Prostate gland (tissue), 2 donors: Measurements from ENCODE around the gene PLPPR1.

Experiments used
- CTCF ChIP-seq, 4 experiments: fragments of 200-600 bp in 2 of 4; fragments of 450-650 bp in 2 of 4; sonication (generic) in 2 of 4; IDR thresholded peaks; 1 replicate in 3 of 4; 2 replicates in 1 of 4; pipeline ENCODE4 v1.5.1; 2016 to 2019; ENCODE audit warnings: antibody characterized with exemption in 4 of 4, mild to moderate bottlenecking in 2 of 4, moderate library complexity in 2 of 4
- POLR2A ChIP-seq: fragments of 450-650 bp; IDR thresholded peaks from one replicate; pipeline ENCODE4 v1.6.1; 2016; ENCODE audit warnings: antibody characterized with exemption, mild to moderate bottlenecking
- POLR2AphosphoS5 ChIP-seq: sonication (generic); formaldehyde crosslinking; IDR thresholded peaks from one replicate; pipeline ENCODE4 v1.6.1; 2017; ENCODE audit warnings: antibody characterized with exemption

- TF ChIP-seq POLR2A (no peak), CTCF (IDR thresholded peaks at IDR 0.05) (no peak), POLR2AphosphoS5 (no peak)
Measured at GRCh38 chr9:100990605-100991381, 37.7 kb upstream of the PLPPR1 start.
